CD4-positive, alpha-beta T cell (primary cell): ENCODE data around the gene ZNF830. TPM values are rescaled to one million over a fixed set of nuclear protein-coding genes. Genes with fewer than 3 reads are reported as not detected.

Experiments
- ATAC-seq: fragments of 200-7000 bp; cut with Tn5 transposase; one replicate; pipeline ENCODE4 v1.10.0; 2022; ENCODE audit warnings: mild to moderate bottlenecking; ENCODE audit not compliant: poor library complexity
- CTCF ChIA-PET: fragments of 350-600 bp; sonication (Branson Sonifier 250); formaldehyde crosslinking; loops from one replicate; lab custom pipeline; 2021; ENCODE audit warnings: antibody characterized with exemption, inconsistent platforms; lab: Charles Lee
- POLR2A ChIA-PET: fragments of 350-600 bp; sonication (Branson Sonifier 250); formaldehyde crosslinking; loops from one replicate; lab custom pipeline; 2021; ENCODE audit warnings: antibody characterized with exemption, inconsistent platforms; lab: Charles Lee
- DNase-seq, 14 experiments: peaks; one replicate each; pipeline ENCODE4 v3.0.0-alpha.2; 2013 to 2020; ENCODE audit warnings: mixed read lengths in 2 of 14
- H3K27ac ChIP-seq, 2 donors: one replicate each; pipeline versions ENCODE4 v1.5.1 to v1.7.0; 2013; ENCODE audit warnings: low read length in 2 of 2, low read depth in 1 of 2, mild to moderate bottlenecking in 1 of 2
- H3K27me3 ChIP-seq, 2 experiments: 1 replicate in 1 of 2; 2 replicates in 1 of 2; pipeline versions ENCODE4 v1.6.1 to v1.7.0; 2013; ENCODE audit warnings: low read length in 2 of 2, control low read depth in 1 of 2, mild to moderate bottlenecking in 1 of 2, moderate library complexity in 1 of 2; ENCODE audit not compliant: insufficient read depth in 2 of 2, control insufficient read depth in 1 of 2
- H3K36me3 ChIP-seq: one replicate; pipeline ENCODE4 v1.6.1; 2013; ENCODE audit warnings: low read length, control low read depth; ENCODE audit not compliant: insufficient read depth
- H3K4me1 ChIP-seq: one replicate; pipeline ENCODE4 v1.6.1; 2013; ENCODE audit warnings: low read length, control low read depth; ENCODE audit not compliant: insufficient read depth
- H3K4me3 ChIP-seq: one replicate; pipeline ENCODE4 v1.5.1; 2013; ENCODE audit warnings: mild to moderate bottlenecking, low read length, moderate library complexity
- H3K9me3 ChIP-seq, 2 experiments: 1 replicate in 1 of 2; 2 replicates in 1 of 2; pipeline versions ENCODE4 v1.6.1 to v1.7.0; 2013; ENCODE audit warnings: low read length in 2 of 2, mild to moderate bottlenecking in 2 of 2, control low read depth in 1 of 2, moderate library complexity in 1 of 2; ENCODE audit not compliant: control insufficient read depth in 1 of 2, insufficient read depth in 1 of 2
- H3K27ac Mint-ChIP-seq: one replicate; pipeline ENCODE4 v1.8.0; 2020; ENCODE audit warnings: mixed read lengths
- H3K27me3 Mint-ChIP-seq: one replicate; pipeline ENCODE4 v1.8.0; 2021; ENCODE audit warnings: mixed read lengths
- H3K36me3 Mint-ChIP-seq: one replicate; pipeline ENCODE4 v1.8.0; 2021; ENCODE audit warnings: low read depth, mixed read lengths
- H3K4me1 Mint-ChIP-seq: one replicate; pipeline ENCODE4 v1.8.0; 2021; ENCODE audit warnings: low read depth, mixed read lengths
- H3K4me3 Mint-ChIP-seq: one replicate; pipeline ENCODE4 v1.8.0; 2020; ENCODE audit warnings: mild to moderate bottlenecking, mixed read lengths
- H3K9me3 Mint-ChIP-seq: one replicate; pipeline ENCODE4 v1.8.0; 2020; ENCODE audit warnings: mixed read lengths
- CTCF ChIP-seq: fragments of 200-600 bp; IDR thresholded peaks from one replicate; pipeline ENCODE4 v1.8.0; 2022; ENCODE audit warnings: antibody characterized with exemption, mild to moderate bottlenecking
- intact Hi-C, 2 experiments: fragments of 100-400 bp; cut with DNase I in 1 of 2; cut with micrococcal nuclease in 1 of 2; formaldehyde crosslinking; loops; one replicate each; pipeline versions ENCODE4 v1.15.1 to v1.9.0; 2023 to 2025; cut with DNase I, micrococcal nuclease
- total RNA-seq, 174 experiments: library from RNA in 2 of 174; stranded (reverse) in 2 of 174; gene quantifications; one replicate each; pipeline ENCODE4 v1.2.3 and lab custom pipeline; 2021 to 2026

ZNF830 gene
- total RNA-seq, 2 experiments from 2014 or later = 34.4 to 39.0 TPM

GRCh38 chr17:34987232-34987631 lies 25.9 kb downstream of the ZNF830 start:
- H3K4me1 Mint-ChIP-seq = peaks cover 38% of the 10 kb centered on the region
- no peak for ATAC-seq

DNA sequence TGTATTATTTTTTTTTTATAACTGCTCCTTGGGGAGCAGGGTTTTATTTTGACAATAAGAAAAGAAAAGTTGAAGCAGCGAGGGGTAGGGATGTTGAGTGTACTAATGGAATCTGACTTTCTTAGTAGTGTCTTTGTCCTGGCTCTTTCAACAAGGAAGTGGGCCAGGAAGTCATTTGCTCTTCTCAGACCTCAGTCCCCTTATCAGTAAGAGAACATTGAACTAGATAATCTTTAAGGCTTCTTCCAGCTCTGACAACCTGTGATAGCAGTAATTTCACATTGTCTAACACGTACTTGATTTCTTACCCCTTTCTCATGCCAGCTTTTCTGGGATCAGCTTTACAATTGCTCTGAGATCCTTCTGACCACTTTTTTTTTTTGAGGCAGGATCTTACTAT lies 27.3 kb downstream of the ZNF830 start:
- Mint-ChIP-seq H3K36me3 (peaks cover 88% of the 10 kb centered on the region), H3K27me3 (no peaks in the 10 kb centered on the region), H3K9me3 (no peaks in the 10 kb centered on the region), H3K27ac (no peak overlapping the region), H3K4me1 (peaks cover 25% of the 10 kb centered on the region), H3K4me3 (no peak overlapping the region)
- POLR2A ChIA-PET = interaction anchor here (0.6 kb wide), 1 partner anchor 1008 kb away, joined by 4 read pairs; no protein-coding TSS in a partner anchor
- ATAC-seq = no peak
- Histone ChIP-seq H3K27ac (no peak overlapping the region), H3K36me3 (peaks cover 72% of the 10 kb centered on the region), H3K9me3 (no peaks in the 10 kb centered on the region), H3K4me1 (no peaks in the 10 kb centered on the region), H3K27me3 (no peaks in the 10 kb centered on the region), H3K4me3 (no peak overlapping the region)
- intact Hi-C loops = loop anchor here in 1 of 2 experiments (10.0 kb wide), 1 partner anchor 564 kb away; no protein-coding TSS in a partner anchor
- no peak for TF ChIP-seq CTCF
- DNase-seq = no peak
- CTCF ChIA-PET = interaction anchor here (0.8 to 1.4 kb wide), 2 partner anchors 75 to 131 kb away, joined by 3 to 4 read pairs; partner anchors contain the start of genes RAD51D and RFFL

More at GRCh38 chr17:34987232-34987631, 25.9 kb downstream of the ZNF830 start:
- no peak overlapping the region for H3K27ac Mint-ChIP-seq
- H3K36me3 Mint-ChIP-seq = peaks cover 81% of the 10 kb centered on the region
- Histone ChIP-seq H3K27me3 (no peaks in the 10 kb centered on the region), H3K9me3 (no peaks in the 10 kb centered on the region), H3K4me3 (no peak overlapping the region), H3K27ac (no peak overlapping the region), H3K4me1 (peaks cover 8% of the 10 kb centered on the region), H3K36me3 (peaks cover 64% of the 10 kb centered on the region)
- CTCF ChIA-PET = no interaction called here
- no peak for TF ChIP-seq CTCF
- no peaks in the 10 kb centered on the region for H3K27me3 Mint-ChIP-seq
- POLR2A ChIA-PET = no interaction called here
- intact Hi-C loops = loop anchor here in 1 of 2 experiments (10.0 kb wide), 1 partner anchor 562 kb away; no protein-coding TSS in a partner anchor
- H3K4me3 Mint-ChIP-seq = no peak overlapping the region
- H3K9me3 Mint-ChIP-seq = no peaks in the 10 kb centered on the region
- DNase-seq = no peak

DNA sequence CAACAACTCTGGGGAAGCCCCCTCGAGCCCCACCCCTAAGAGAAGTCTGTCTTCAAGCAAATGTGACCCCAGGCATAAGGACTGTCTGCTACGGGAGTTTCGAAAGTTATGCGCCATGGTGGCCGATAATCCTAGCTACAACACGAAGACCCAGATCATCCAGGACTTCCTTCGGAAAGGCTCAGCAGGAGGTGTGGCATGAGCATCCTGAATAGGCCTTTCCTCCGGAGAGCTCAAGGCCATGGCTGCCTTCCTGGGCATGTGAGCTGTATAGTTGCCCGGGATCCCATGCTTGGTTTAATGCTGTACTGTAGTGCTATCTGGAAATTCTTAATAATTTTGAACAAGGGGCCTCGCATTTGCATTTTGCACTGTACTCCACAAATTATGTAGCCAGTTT lies 28.1 kb downstream of the ZNF830 start:
- POLR2A ChIA-PET = no interaction called here
- H3K4me3 ChIP-seq = no peak overlapping the region
- H3K36me3 Mint-ChIP-seq = peaks cover 88% of the 10 kb centered on the region
- intact Hi-C loops = loop anchor here in 1 of 2 experiments (10.0 kb wide), 1 partner anchor 565 kb away; no protein-coding TSS in a partner anchor
- no peak for TF ChIP-seq CTCF
- no peak for DNase-seq
- no peaks in the 10 kb centered on the region for H3K27me3 Mint-ChIP-seq
- H3K4me1 ChIP-seq = no peaks in the 10 kb centered on the region
- no peak for ATAC-seq
- H3K27me3 ChIP-seq = no peaks in the 10 kb centered on the region
- no peak overlapping the region for H3K4me3 Mint-ChIP-seq
- H3K36me3 ChIP-seq = peaks cover 77% of the 10 kb centered on the region
- CTCF ChIA-PET = interaction anchor here (0.8 to 1.4 kb wide), 2 partner anchors 74 to 130 kb away, joined by 3 to 4 read pairs; partner anchors contain the start of genes RAD51D and RFFL
- H3K27ac ChIP-seq = no peak overlapping the region
- H3K9me3 Mint-ChIP-seq = no peaks in the 10 kb centered on the region
- H3K4me1 Mint-ChIP-seq = peaks cover 17% of the 10 kb centered on the region
- no peak overlapping the region for H3K27ac Mint-ChIP-seq
- H3K9me3 ChIP-seq = no peaks in the 10 kb centered on the region
